Transverse colon (tissue), 4 donors: ENCODE results near the gene DHFR. TPM values are rescaled to one million over a fixed set of nuclear protein-coding genes. Genes with fewer than 3 reads are reported as not detected.

Source experiments
- DNase-seq: peaks from one replicate; pipeline ENCODE4 v3.0.0-alpha.2; 2019
- H3K27ac ChIP-seq, 4 donors: fragments of 200-600 bp; sonication (generic); 2 replicates each; pipeline ENCODE4 v1.5.1; 2016 to 2018; ENCODE audit warnings: inconsistent platforms in 4 of 4
- H3K27me3 ChIP-seq: fragments of 200-600 bp; sonication (generic); 2 replicates; pipeline ENCODE4 v1.5.1; 2017; ENCODE audit warnings: inconsistent platforms
- H3K36me3 ChIP-seq, 4 donors: fragments of 200-600 bp; sonication (generic); 2 replicates each; pipeline ENCODE4 v1.5.1; 2017 to 2019; ENCODE audit warnings: inconsistent platforms in 4 of 4
- H3K4me1 ChIP-seq, 4 donors: fragments of 200-600 bp; sonication (generic); 2 replicates each; pipeline ENCODE4 v1.5.1; 2017 to 2020; ENCODE audit warnings: inconsistent platforms in 4 of 4
- H3K4me3 ChIP-seq, 4 donors: fragments of 200-600 bp; sonication (generic); 1 replicate in 1 of 4; 2 replicates in 3 of 4; pipeline versions ENCODE4 v1.5.1 to v1.6.1; 2017 to 2019; ENCODE audit warnings: inconsistent platforms in 4 of 4
- H3K9me3 ChIP-seq, 2 donors: fragments of 200-600 bp; sonication (generic); 2 replicates each; pipeline ENCODE4 v1.5.1; 2017 to 2019; ENCODE audit warnings: inconsistent platforms in 2 of 2
- EP300 ChIP-seq: sonication (generic); formaldehyde crosslinking; IDR thresholded peaks from one replicate; pipeline ENCODE4 v1.6.1; 2017; ENCODE audit warnings: antibody characterized with exemption, low read depth
- POLR2A ChIP-seq: fragments of 450-650 bp; IDR thresholded peaks from one replicate; pipeline ENCODE4 v1.6.1; 2016; ENCODE audit warnings: antibody characterized with exemption, mild to moderate bottlenecking, moderate library complexity
- POLR2AphosphoS5 ChIP-seq, 3 donors: sonication (generic); formaldehyde crosslinking; IDR thresholded peaks; one replicate each; pipeline ENCODE4 v1.6.1; 2016; ENCODE audit warnings: antibody characterized with exemption in 3 of 3
- WGBS, 2 donors: methylation state at CpG; one replicate each; pipeline ENCODE4 v1.1.5; 2018; ENCODE audit warnings: low coverage in 1 of 2; 5-methylcytosine and 5-hydroxymethylcytosine counted together
- in situ Hi-C, 4 donors: fragments of 200-750 bp; cut with MboI; loops; one replicate each; pipeline versions ENCODE4 v1.15.0 to v1.15.1; 2017; ENCODE audit warnings: low sequenced_read_pairs in 3 of 4, low pct_ligation_motif_present in 1 of 4, low pct_unique_long_range_greater_than_20kb in 1 of 4
- intact Hi-C: fragments of 100-400 bp; cut with DNase I; formaldehyde crosslinking; loops from one replicate; pipeline ENCODE4 v1.15.1; 2023; ENCODE audit warnings: low total_unique reads
- total RNA-seq, 4 donors: library from RNA; depleted of rRNA; stranded (reverse); fragments of >200 nt; gene quantifications; one replicate each; pipeline ENCODE4 v1.1.0, GENCODE V29; 2016
- TF ChIP-seq, protein P1 (sequence below), 5 experiments: fragments of 200-600 bp in 3 of 5; fragments of 450-650 bp in 2 of 5; sonication (generic) in 3 of 5; IDR thresholded peaks; 1 replicate in 2 of 5; 2 replicates in 3 of 5; pipeline ENCODE4 v1.5.1; 2016 to 2017; ENCODE audit warnings: antibody characterized with exemption in 5 of 5, inconsistent platforms in 3 of 5, mild to moderate bottlenecking in 2 of 5, moderate library complexity in 1 of 5

DHFR gene
- total RNA-seq, 4 donors from 2014 or later = 12.7 to 31.4 (median 26.8) TPM

GRCh38 chr5:80608731-80609130 is 46.1 kb downstream of the DHFR start:
- H3K36me3 ChIP-seq = no peaks in the 10 kb centered on the region
- WGBS, 2 donors = 96 to 100% methylated on average over 1 of the region's 1 CpG
- intact Hi-C loops (no loop called here), in situ Hi-C loops (no loop called here)
- no peaks in the 10 kb centered on the region for H3K27me3 ChIP-seq
- H3K4me3 ChIP-seq = no peak overlapping the region
- H3K27ac ChIP-seq = no peak overlapping the region
- no peak for DNase-seq
- no peaks in the 10 kb centered on the region for H3K4me1 ChIP-seq
- peaks cover 0 to 6% of the 10 kb centered on the region in 2 donors for H3K9me3 ChIP-seq
- TF ChIP-seq, protein P1, sequence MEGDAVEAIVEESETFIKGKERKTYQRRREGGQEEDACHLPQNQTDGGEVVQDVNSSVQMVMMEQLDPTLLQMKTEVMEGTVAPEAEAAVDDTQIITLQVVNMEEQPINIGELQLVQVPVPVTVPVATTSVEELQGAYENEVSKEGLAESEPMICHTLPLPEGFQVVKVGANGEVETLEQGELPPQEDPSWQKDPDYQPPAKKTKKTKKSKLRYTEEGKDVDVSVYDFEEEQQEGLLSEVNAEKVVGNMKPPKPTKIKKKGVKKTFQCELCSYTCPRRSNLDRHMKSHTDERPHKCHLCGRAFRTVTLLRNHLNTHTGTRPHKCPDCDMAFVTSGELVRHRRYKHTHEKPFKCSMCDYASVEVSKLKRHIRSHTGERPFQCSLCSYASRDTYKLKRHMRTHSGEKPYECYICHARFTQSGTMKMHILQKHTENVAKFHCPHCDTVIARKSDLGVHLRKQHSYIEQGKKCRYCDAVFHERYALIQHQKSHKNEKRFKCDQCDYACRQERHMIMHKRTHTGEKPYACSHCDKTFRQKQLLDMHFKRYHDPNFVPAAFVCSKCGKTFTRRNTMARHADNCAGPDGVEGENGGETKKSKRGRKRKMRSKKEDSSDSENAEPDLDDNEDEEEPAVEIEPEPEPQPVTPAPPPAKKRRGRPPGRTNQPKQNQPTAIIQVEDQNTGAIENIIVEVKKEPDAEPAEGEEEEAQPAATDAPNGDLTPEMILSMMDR (IDR thresholded peaks at IDR 0.05) = no peak
- no peak for TF ChIP-seq POLR2A
- no peak for TF ChIP-seq EP300
- TF ChIP-seq POLR2AphosphoS5 (IDR thresholded peaks at IDR 0.05) = no peak

DNA sequence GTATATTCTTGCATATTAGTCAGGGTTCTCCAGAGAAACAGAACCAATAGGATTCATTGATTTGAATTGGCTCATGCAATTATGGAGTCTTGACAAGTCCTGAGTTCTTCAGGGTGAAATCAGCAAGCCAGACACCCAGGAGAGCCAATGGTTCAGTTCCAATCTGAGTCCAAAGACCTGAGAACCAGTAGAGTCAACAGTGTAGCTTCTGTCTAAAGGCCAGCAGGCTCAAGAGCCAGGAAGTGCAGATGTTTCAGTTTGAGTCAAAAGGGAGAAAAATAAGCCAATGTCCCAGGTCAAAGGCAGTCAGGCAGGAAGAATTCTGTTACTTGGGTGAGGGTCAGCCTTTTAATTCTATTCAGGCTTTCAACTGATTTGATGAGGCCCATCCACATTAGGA is 47.0 kb downstream of the DHFR start:
- TF ChIP-seq POLR2A (no peak), POLR2AphosphoS5 (IDR thresholded peaks at IDR 0.05) (no peak), EP300 (no peak)
- TF ChIP-seq, protein P1 (IDR thresholded peaks at IDR 0.05) = no peak
- H3K4me3 ChIP-seq = no peak overlapping the region
- H3K27me3 ChIP-seq = no peaks in the 10 kb centered on the region
- H3K36me3 ChIP-seq = no peaks in the 10 kb centered on the region
- no peak for DNase-seq
- no peak overlapping the region for H3K27ac ChIP-seq
- in situ Hi-C loops (no loop called here), intact Hi-C loops (no loop called here)
- H3K4me1 ChIP-seq = no peaks in the 10 kb centered on the region
- peaks cover 0 to 6% of the 10 kb centered on the region in 2 donors for H3K9me3 ChIP-seq

DNA sequence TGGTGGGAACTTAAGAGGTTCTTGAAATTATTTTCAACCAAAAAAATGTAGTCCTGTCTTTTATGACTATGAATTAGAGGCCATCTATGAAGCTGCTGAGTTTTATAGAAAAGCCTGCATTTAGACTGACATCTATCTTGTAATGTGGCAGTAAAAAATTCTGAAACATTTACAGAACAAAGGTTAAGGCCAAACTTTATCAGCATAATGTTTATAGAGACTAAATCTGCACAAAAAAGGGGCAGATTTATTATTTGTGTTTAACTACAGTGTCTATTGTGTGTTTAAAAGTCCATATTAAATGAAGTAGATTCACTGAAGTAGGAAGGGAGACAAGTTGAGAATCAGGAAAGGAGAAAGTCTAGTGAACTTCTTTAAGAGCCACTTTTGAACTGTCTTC is 47.4 kb downstream of the DHFR start:
- H3K27ac ChIP-seq = no peak overlapping the region
- no peak for TF ChIP-seq POLR2AphosphoS5 (IDR thresholded peaks at IDR 0.05)
- TF ChIP-seq, protein P1 (IDR thresholded peaks at IDR 0.05) = no peak
- TF ChIP-seq EP300 = no peak
- no peak for TF ChIP-seq POLR2A
- H3K27me3 ChIP-seq = no peaks in the 10 kb centered on the region
- intact Hi-C loops (no loop called here), in situ Hi-C loops (no loop called here)
- no peaks in the 10 kb centered on the region for H3K4me1 ChIP-seq
- DNase-seq = no peak
- H3K36me3 ChIP-seq = no peaks in the 10 kb centered on the region
- H3K4me3 ChIP-seq = no peak overlapping the region
- peaks cover 0 to 6% of the 10 kb centered on the region in 2 donors for H3K9me3 ChIP-seq

GRCh38 chr5:80600943-80601693 is 53.7 kb downstream of the DHFR start:
- no peaks in the 10 kb centered on the region for H3K36me3 ChIP-seq
- no peaks in the 10 kb centered on the region for H3K9me3 ChIP-seq
- WGBS, 2 donors = 83% methylated on average over 2 of the region's 2 CpGs; no CpG with 5 or more reads in 1 of the 2 donors
- no peak for TF ChIP-seq POLR2A
- no peak for TF ChIP-seq EP300
- no peak for TF ChIP-seq POLR2AphosphoS5 (IDR thresholded peaks at IDR 0.05)
- TF ChIP-seq, protein P1 (IDR thresholded peaks at IDR 0.05) = no peak
- no peaks in the 10 kb centered on the region for H3K27me3 ChIP-seq
- no peak overlapping the region for H3K4me3 ChIP-seq
- intact Hi-C loops = no loop called here
- no peak overlapping the region for H3K27ac ChIP-seq
- DNase-seq = no peak
- H3K4me1 ChIP-seq = no peaks in the 10 kb centered on the region
- in situ Hi-C loops = no loop called here
